K562 (cell line): ENCODE results near the gene MDC1. TPM values are rescaled to one million over a fixed set of nuclear protein-coding genes. Genes with fewer than 3 reads are reported as not detected.
A peak's percentile ranks its signal among the peaks of the same experiment; 100 is the strongest.

Experiments
- CTCFL ChIP-seq: IDR thresholded peaks from 2 replicates; pipeline ENCODE4 v1.6.1; 2011; ENCODE audit warnings: borderline replicate concordance, low read depth, mild to moderate bottlenecking, moderate library complexity, low read length; ENCODE audit not compliant: insufficient read depth, poor library complexity, severe bottlenecking
- E2F6 ChIP-seq, 2 experiments: IDR thresholded peaks; 2 replicates each; pipeline ENCODE4 v1.6.1; 2011; ENCODE audit warnings: borderline replicate concordance in 1 of 2, control low read depth in 1 of 2, low read depth in 1 of 2, low read length in 1 of 2, mild to moderate bottlenecking in 1 of 2, mixed read lengths in 1 of 2, moderate library complexity in 1 of 2; ENCODE audit not compliant: insufficient read depth in 1 of 2, insufficient read length in 1 of 2, poor library complexity in 1 of 2, severe bottlenecking in 1 of 2; ENCODE audit errors: extremely low read depth in 1 of 2
- MAX ChIP-seq: sonication (generic); formaldehyde crosslinking; IDR thresholded peaks from 2 replicates; pipeline ENCODE4 v1.9.0; 2022; ENCODE audit warnings: mild to moderate bottlenecking, missing genetic modification reagents
- REST ChIP-seq, 2 experiments: fragments of 450-650 bp; formaldehyde crosslinking in 1 of 2; IDR thresholded peaks; 2 replicates each; pipeline versions ENCODE4 v1.4.0 to v1.6.1; 2014 to 2020; ENCODE audit warnings: mild to moderate bottlenecking in 2 of 2, borderline replicate concordance in 1 of 2, low read depth in 1 of 2
- SOX6 ChIP-seq: fragments of 450-650 bp; IDR thresholded peaks from 2 replicates; pipeline ENCODE4 v1.6.1; 2014; ENCODE audit warnings: mild to moderate bottlenecking
- VEZF1 ChIP-seq: fragments of 200-800 bp; sonication (Bioruptor generic); IDR thresholded peaks from 2 replicates; pipeline ENCODE4 v1.6.1; 2017; ENCODE audit warnings: missing genetic modification characterization, missing compliant biosample characterization
- XRCC4 ChIP-seq: IDR thresholded peaks from one replicate; pipeline ENCODE4 v1.6.1; 2011; ENCODE audit not compliant: insufficient read depth, insufficient read length; ENCODE audit errors: extremely low read depth
- ZFP1 ChIP-seq: fragments of 450-650 bp; formaldehyde crosslinking; IDR thresholded peaks from 2 replicates; pipeline ENCODE4 v1.4.0; 2020; ENCODE audit warnings: mild to moderate bottlenecking, mixed read lengths
- ZNF280B ChIP-seq: fragments of 250-450 bp; sonication (Bioruptor Pico); IDR thresholded peaks from 2 replicates; pipeline ENCODE4 v1.5.1; 2021; ENCODE audit warnings: mild to moderate bottlenecking
- polyA plus RNA-seq, 8 experiments: library from polyadenylated mRNA; depleted of rRNA in 4 of 8; stranded (reverse) in 5 of 8; unstranded in 3 of 8; fragments of >200 nt; fragmentation: Nextera tagmentation in 2 of 8; fragmentation: Illumina TruSeq in 1 of 8; extraction: Ambion mirVana in 2 of 8; extraction: Trizol in 1 of 8; gene quantifications; 2 replicates each; pipeline versions ENCODE4 v1.2.1 to v1.2.3, GENCODE V29; 2011 to 2014; ENCODE audit warnings: inconsistent platforms in 1 of 8, missing spikeins in 1 of 8
- total RNA-seq, 7 experiments: library from RNA; depleted of rRNA in 6 of 7; stranded (reverse); fragments of >200 nt in 6 of 7; fragmentation: Illumina TruSeq in 2 of 7; extraction: Trizol in 2 of 7; gene quantifications; 2 replicates each; pipeline versions ENCODE4 v1.2.1 to v1.2.3, GENCODE V29; 2011 to 2021; ENCODE audit warnings: low replicate concordance in 1 of 7

MDC1 gene
- total and polyA plus RNA-seq, 9 of the 15 experiments (the other 6 are each of a cell fraction or from before 2014, with no cell fraction given): 8.2 to 114 (median 20.0) TPM

- no peak for TF ChIP-seq ZNF280B (CRISPR knock-in tag)
- TF ChIP-seq REST (IDR thresholded peaks at IDR 0.05; ENCODE audit: borderline replicate concordance): peak; percentile 82
- no peak for TF ChIP-seq REST (CRISPR knock-in tag; IDR thresholded peaks at IDR 0.05; ENCODE audit: low read depth)
- peak in 1 of 2 experiments; percentile 53 for TF ChIP-seq E2F6 (IDR thresholded peaks at IDR 0.05; ENCODE audit: borderline replicate concordance in 1 of 2, extremely low read depth in 1 of 2, insufficient read depth in 1 of 2, insufficient read length in 1 of 2, low read depth in 1 of 2, low read length in 1 of 2, poor library complexity in 1 of 2, severe bottlenecking in 1 of 2)
- TF ChIP-seq VEZF1 (CRISPR knock-in tag): 0 out of 2 replicates have a peak, but pooled peaks have one; percentile 19
- TF ChIP-seq XRCC4: no peak
- TF ChIP-seq MAX (CRISPR knock-in tag): peak; percentile 71
- no peak for TF ChIP-seq ZFP1 (CRISPR knock-in tag)
- TF ChIP-seq SOX6: 0 out of 2 replicates have a peak, but pooled peaks have one; percentile 18
- peak; percentile 24 for TF ChIP-seq CTCFL
Observed at GRCh38 chr6:30730601-30731435, 13.7 kb upstream of the MDC1 start (continued).
